Stimulated activated CD4-positive, alpha-beta T cell treated with anti-CD3 and anti-CD28 coated beads, Interleukin-1b, Interleukin-23, amount 100 ng/mL, for 1 hour (primary cell): ENCODE measurements around the gene HERC2.
A peak's percentile ranks its signal among the peaks of the same experiment; 100 is the strongest.
"Not testable (repeated sequence)": the region's sequence is repeated elsewhere in the genome, so short reads cannot be mapped to it uniquely, and the experiment has no call there.

ENCODE experiments used
- DNase-seq, 2 donors: peaks; one replicate each; pipeline ENCODE4 v3.0.0-alpha.2; 2020; ENCODE audit warnings: low read depth in 2 of 2

HERC2 gene

DNA sequence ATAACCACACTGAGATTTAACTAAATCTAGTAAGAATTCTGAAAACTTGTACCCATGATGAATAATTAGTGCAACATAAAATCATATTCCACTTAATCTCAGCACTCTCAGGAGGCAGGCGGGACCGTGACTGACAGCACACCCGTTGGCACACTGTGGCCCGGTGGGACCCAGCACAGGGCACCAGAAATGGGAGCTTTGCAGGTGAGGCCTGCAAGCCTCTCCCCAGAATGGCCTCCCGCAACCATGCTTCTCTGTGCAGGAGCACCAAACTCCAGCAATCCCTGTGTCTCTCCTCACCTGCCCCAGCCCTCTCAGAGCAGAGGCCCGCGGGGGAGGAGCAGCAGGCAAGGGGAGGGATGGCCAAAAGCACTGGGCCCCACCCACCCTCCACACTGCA, 191.3 kb downstream of the HERC2 start:
- no peak for DNase-seq

GRCh38 chr15:28129231-28129848, 192.6 kb downstream of the HERC2 start:
- no peak for DNase-seq

GRCh38 chr15:28128031-28128430, 193.9 kb downstream of the HERC2 start:
- DNase-seq, result no peak

DNA sequence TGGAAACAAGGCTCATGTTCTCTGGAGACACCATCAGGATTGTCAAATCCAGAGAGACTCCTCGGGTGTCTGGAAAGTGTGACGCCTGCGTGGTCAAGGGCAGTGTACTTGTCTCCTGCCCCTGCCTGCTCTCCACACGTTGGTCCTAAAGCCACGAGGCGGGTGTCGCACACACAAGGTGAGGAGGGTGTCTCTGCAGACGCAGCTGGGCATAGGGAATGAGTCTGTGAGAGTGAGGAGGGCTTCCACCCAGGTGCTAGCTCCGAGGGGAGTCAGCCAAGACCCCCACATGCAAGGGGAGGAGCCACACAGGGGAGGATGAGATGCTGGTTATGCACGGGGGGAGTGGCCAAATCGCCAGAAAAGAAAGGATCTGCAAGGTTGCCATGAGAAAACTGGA, 194.9 kb downstream of the HERC2 start:
- DNase-seq, result no peak

- DNase-seq, result no peak
These were observed 196.0 kb downstream of the HERC2 start for GRCh38 chr15:28125673-28126651.

DNA sequence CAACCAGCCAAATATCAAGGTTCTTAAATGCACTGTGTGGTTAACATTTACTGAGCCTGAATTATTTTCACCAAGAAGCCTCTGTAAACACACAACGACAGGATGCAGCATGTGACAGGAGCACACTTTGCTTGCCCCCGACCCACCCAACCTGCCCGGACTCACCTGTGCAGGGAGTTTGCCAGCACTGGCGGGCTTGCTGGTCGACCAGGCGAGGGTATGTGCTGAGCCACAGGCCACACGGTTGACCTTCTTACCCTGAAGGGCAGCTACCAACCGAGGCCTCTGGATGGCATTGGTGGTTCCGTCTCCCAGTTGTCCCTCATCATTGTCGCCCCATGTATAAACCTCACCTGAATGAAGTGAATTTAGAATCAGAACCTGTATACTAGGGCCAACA, 197.1 kb downstream of the HERC2 start:
- no peak for DNase-seq

DNA sequence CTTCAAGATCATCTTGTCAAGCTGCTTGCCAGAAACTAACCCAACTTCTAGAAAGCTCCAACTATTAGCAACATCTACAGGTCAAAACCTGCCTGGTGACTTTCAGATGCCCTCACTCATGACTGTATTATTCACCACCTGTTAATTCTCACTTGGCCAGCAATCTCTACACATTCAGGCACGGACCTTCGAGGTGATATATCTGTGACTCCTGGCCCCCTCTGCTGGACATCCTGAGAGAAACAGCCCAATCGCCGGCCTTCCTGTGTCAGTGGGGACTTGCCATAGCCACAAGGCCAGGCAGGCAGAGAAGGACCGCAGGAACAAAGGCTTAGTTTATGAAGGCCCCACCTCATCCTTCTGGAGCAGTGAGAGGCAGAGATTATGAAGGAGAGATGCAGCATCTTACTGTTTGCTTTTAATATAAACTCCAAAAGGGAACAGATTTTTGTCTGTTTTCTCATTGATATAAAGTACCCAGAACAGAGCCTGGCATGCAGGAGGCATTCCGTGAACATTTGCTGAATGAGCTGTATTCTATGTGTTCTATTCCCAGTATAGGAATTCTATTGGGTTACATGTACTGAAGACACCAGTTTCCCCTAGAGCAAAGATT, 198.5 kb downstream of the HERC2 start:
- DNase-seq, result peak in 1 of 2 donors; percentile 21

DNA sequence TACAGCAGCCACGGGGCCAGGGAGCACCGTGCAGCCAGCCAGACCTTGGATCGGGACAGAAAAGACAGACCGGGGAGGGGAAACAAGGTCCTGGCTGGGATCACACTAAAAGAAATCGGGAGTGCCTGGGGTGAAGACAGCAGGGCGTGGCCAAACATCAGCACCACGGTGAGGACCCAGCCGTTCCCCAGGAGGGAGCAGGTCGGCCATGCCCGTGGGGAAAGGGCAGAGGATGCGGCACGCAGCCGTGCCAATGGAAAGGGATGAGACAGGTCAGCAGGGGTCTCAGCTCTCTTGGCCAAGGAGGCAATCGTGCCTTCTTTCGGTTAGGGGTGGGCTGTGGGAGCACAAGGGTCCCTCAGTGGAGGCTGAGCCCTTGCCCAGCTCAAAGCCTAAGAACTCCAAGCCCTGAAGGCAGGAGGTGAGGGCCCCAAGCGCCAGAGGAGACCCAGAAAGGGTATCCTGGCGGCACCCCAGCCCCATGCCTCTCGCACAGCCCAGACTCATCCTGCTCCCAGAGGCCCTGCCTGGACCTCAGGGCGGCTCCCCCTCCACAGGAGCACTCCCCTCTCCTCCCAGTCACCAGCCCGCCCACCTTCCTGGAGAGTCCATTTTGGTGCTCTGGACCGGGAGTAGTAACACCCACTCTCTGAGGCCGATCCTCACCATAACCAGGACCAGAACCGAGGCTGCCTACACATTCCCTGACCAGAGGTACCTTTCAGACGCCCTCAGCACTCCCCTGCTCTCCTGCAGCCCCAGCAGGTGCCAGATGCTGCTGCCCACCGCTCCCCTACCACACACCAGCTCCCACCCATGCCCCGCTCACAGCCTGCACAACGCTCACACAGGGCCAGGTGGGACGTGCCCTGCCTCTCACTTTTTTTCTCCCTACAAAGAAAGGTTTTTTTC, 199.7 kb downstream of the HERC2 start:
- no peak for DNase-seq

DNA sequence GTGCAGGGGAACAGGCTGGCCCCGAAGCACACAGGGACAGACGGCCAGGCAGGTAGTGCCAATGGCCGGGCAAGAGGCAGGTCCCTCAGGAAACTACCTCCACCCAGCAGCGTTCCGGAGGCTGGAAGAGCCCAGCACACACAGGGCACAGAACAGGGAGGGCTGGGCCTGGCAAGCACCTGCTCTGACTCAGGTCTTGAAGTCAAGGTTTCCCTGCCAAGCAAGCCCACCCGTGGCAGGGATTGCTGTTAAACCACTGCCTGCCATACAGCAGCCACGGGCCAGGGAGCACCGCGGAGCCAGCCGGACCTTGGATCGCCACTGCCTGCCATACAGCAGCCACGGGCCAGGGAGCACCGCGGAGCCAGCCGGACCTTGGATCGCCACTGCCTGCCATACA, 200.4 kb downstream of the HERC2 start:
- not testable (repeated sequence) for DNase-seq

DNA sequence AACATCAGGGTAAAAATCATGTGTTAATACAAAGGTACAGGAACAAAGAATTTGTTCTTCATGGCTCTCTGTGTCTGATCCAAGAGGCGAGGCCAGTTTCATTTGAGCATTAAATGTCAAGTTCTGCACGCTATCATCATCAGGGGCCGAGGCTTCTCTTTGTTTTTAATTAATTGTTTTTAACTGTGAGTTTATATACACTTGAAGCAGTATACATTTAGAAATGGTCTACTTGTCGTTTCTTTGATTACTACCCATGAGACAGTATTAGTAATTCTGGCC, 201.7 kb downstream of the HERC2 start:
- no peak for DNase-seq

DNA sequence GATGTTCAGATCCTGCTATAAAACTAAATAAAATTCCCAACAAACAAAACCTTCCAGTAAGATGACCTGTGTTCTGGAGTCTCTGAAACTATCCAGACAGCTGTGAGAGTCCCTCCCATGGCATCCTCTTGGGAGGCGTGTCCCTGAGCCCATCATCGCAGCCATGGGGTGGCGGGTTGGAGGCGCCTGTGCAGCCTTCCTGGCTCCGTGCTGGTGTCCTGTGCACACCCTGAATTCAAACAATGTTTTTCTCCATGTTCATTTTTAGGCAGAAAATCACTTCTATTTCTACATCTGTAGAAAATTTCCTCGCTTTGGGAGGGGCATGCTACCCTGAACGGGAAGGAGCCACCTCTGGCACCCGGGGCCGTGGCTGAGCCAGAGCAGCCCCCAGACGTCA, 203.4 kb downstream of the HERC2 start:
- no peak for DNase-seq

DNA sequence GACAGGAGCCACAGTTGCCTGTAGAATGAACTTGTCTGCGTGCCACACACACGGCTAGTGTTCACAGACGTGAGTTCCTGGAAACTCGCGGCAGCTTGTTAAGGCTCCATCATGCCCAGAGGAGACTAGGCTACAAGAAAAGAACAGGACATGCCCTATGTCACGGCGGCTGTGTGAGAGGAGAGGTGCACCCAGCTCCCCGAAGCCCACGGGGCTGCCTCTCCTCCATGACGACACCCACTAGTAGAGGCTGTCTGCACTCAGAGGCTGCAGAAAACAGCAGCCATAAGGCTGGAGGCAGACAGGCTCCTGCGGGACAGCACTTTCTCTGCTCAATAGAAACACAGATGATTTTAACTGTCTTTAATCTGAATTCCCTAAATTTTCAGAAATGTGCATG, 203.9 kb downstream of the HERC2 start:
- DNase-seq, result no peak

DNA sequence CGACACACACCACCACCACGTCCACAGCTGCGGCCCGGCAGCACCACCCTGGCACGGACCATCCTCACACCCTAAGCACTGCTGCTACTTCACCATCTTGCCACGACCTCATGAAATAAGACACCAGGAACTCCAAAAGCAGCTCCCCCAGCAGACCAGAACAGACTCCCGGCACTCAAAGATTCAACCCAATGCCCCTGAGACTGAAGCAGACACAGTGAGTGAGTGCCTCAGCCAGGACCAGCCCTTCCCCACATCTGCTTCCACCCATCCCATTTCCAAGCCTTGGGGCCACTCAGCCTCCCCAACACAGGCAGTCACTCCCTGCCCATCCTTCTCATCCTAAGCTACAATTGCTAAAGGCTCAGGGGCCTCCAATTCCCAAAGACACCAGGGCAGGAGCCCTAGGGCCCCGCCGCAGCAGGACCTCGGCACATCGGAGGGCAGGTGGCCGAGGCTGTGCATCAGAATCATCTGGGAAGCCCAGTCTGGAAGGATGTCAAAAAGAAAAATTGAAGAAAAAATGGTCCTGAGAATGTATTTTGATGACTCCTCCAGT, 204.5 kb downstream of the HERC2 start:
- no peak for DNase-seq

DNA sequence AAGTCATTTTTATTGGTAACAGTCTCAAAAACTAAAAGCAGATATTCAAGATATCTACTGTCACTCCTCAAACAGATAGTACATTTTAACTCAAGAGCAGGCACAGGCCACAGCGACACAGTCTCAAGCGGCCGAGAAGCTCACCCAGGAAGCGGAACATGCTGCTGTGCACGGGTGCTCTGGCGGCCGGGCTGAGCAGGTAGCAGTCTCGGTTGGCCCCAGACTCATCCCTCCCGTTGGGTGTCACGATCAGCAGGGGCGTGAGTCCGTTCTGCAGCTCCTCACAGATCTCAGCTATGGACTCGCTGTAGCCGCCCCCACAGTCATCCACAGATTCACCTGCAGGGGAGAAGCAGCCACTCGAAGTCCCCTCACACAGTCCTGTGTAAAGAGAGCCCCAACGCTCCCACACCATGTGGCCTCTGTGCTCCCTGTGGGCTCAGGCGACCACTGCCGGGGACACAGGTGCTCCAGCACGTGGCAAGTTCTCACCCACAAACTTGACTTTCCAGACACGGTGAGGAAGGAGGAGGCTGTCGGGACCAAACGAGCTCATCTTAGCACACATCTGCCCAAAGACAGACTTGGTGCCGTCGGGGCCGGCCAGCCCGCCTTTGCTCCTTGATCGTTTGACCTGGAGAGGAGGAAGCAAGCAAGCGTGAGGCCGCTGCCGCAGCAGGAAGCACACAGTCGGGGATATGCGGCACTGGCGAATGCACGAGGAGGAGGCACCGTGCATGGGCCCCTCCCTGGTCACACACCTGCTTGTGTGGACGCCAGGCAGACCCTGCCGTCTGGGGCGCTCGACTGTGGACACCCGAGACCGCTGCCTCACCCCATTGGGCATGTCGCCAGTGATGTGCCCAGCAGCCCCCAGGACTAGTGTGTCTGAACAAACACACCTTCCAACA, 205.2 kb downstream of the HERC2 start:
- DNase-seq, result no peak

DNA sequence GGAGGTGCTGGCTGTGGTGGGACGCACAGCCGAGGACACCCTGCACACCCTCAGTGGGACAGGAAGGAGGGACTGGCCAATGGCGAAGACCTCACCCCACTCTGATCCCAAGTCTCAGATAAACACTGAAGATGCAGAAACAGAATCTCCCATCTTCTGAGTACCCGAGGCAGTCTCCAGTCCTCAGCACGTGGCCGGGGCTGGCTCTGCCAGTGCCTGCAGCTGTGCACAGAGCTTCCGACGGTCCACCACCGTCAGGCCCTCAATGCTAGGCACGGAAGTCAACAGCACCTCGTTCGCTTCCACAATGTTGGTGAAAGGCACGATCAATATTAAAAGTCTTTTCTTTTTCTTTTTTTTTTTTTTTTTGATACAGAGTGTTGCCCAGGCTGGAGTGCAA, 206.1 kb downstream of the HERC2 start:
- DNase-seq, result no peak

- DNase-seq, result no peak
These were observed 207.0 kb downstream of the HERC2 start for GRCh38 chr15:28114721-28115622.

DNA sequence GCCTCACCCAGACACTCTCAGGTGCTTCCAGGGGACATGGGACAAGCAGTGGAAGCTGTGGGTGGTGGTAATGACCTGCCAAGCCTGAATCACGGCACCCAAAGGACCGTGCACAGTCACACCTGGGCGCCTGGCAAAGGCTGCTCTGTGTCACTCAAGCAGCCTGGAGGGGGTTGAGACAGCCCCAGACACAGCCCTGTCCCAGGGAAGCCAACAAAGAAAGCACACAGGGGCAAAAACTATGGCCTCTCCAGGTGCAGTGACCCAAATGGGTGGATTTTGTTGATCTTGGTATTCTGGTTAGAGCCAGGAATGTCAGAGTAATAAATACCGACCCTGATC, 207.9 kb downstream of the HERC2 start:
- DNase-seq, result no peak

GRCh38 chr15:28113394-28114113, 208.4 kb downstream of the HERC2 start:
- DNase-seq, result no peak

- DNase-seq, result no peak
These were observed 209.0 kb downstream of the HERC2 start for GRCh38 chr15:28112962-28113361.
